AG09319 (cell line): ENCODE data around the gene CDK18.

ENCODE experiments used
- DNase-seq: peaks from one replicate; pipeline ENCODE4 v3.0.0-alpha.2; 2010; ENCODE audit warnings: low read depth; ENCODE audit errors: extremely low read depth
- CTCF ChIP-seq: IDR thresholded peaks from 2 replicates; pipeline ENCODE4 v1.5.1; 2011; ENCODE audit warnings: low read depth, mild to moderate bottlenecking, inconsistent platforms, low read length, moderate library complexity

CDK18 gene

GRCh38 chr1:205569411-205570172 is 65.1 kb downstream of the CDK18 start:
- no peak for DNase-seq
- TF ChIP-seq CTCF = no peak

GRCh38 chr1:205570173-205570501 is 65.7 kb downstream of the CDK18 start:
- TF ChIP-seq CTCF = no peak
- DNase-seq = no peak

- no peak for TF ChIP-seq CTCF
- no peak for DNase-seq
These were observed 66.5 kb downstream of the CDK18 start for GRCh38 chr1:205570796-205571537.

GRCh38 chr1:205571747-205572146 is 67.3 kb downstream of the CDK18 start:
- no peak for TF ChIP-seq CTCF
- DNase-seq = no peak

GRCh38 chr1:205572421-205572820 is 68.0 kb downstream of the CDK18 start:
- no peak for DNase-seq

GRCh38 chr1:205575294-205575885 is 70.9 kb downstream of the CDK18 start:
- no peak for TF ChIP-seq CTCF
- no peak for DNase-seq

More at GRCh38 chr1:205572421-205572820, 68.0 kb downstream of the CDK18 start:
- no peak for TF ChIP-seq CTCF

- DNase-seq = no peak
- TF ChIP-seq CTCF = no peak
These were observed 71.5 kb downstream of the CDK18 start for GRCh38 chr1:205576011-205576410.
